Inflammatory macrophage treated with lipopolysaccharide for 1 hour (primary cell): ENCODE measurements around the gene FNDC10.
A peak's percentile ranks its signal among the peaks of the same experiment; 100 is the strongest.

Source experiments
- DNase-seq, 2 donors: peaks; one replicate each; pipeline ENCODE4 v3.0.0-alpha.2; 2020 to 2022

Gene FNDC10

GRCh38 chr1:1616045-1616790 is 16.3 kb upstream of the FNDC10 start:
- DNase-seq, result peak in 1 of 2 donors; percentile 23

GRCh38 chr1:1615256-1616044 is 15.5 kb upstream of the FNDC10 start, which contains the start of gene MIB2:
Gene MIB2, plus strand, starts transcription at chr1:1615500. Its CDS starts 7,953 bp downstream, at chr1:1623453.
- DNase-seq, result peak; percentile 92 to 96

GRCh38 chr1:1614954-1615255 is 15.0 kb upstream of the FNDC10 start:
- DNase-seq, result no peak

GRCh38 chr1:1614204-1614953 is 14.4 kb upstream of the FNDC10 start:
- DNase-seq, result peak; percentile 97 to 99

GRCh38 chr1:1613509-1614082 is 13.7 kb upstream of the FNDC10 start:
- DNase-seq, result no peak

GRCh38 chr1:1612104-1612400 is 12.1 kb upstream of the FNDC10 start:
- DNase-seq, result no peak

- DNase-seq, result no peak
Observed at GRCh38 chr1:1610796-1611195, 10.9 kb upstream of the FNDC10 start.

GRCh38 chr1:1609822-1610485 is 10.0 kb upstream of the FNDC10 start:
- DNase-seq, result peak in 1 of 2 donors; percentile 17

GRCh38 chr1:1606232-1606631 is 6.3 kb upstream of the FNDC10 start:
- DNase-seq, result no peak

GRCh38 chr1:1605724-1606123 is 5.8 kb upstream of the FNDC10 start:
- DNase-seq, result no peak

GRCh38 chr1:1605034-1605591 is 5.2 kb upstream of the FNDC10 start:
- no peak for DNase-seq

GRCh38 chr1:1604374-1605033 is 4.6 kb upstream of the FNDC10 start:
- no peak for DNase-seq

GRCh38 chr1:1603671-1604373 is 3.9 kb upstream of the FNDC10 start:
- DNase-seq, result no peak

- DNase-seq, result no peak
Observed at GRCh38 chr1:1602968-1603506, 3.1 kb upstream of the FNDC10 start.

GRCh38 chr1:1602304-1602967 is 2.5 kb upstream of the FNDC10 start:
- no peak for DNase-seq

- DNase-seq, result no peak
Observed at GRCh38 chr1:1601564-1602303, 1.8 kb upstream of the FNDC10 start.

GRCh38 chr1:1600861-1601563 is 1.1 kb upstream of the FNDC10 start:
- DNase-seq, result no peak

- peak; percentile 19 to 21 for DNase-seq
Observed at GRCh38 chr1:1599030-1599934, 653 bp downstream of the FNDC10 start.
